NCI-H2171 treated with DMSO at 0.1 percent for 48 hours (cell line): ENCODE results near the gene SLC25A25.
A peak's percentile ranks its signal among the peaks of the same experiment; 100 is the strongest.
"Not testable (repeated sequence)": the region's sequence is repeated elsewhere in the genome, so short reads cannot be mapped to it uniquely, and the experiment has no call there.

ENCODE experiments used
- DNase-seq: peaks from one replicate; lab custom pipeline; 2025; lab: John Stamatoyannopoulos, UW

SLC25A25 gene

DNA sequence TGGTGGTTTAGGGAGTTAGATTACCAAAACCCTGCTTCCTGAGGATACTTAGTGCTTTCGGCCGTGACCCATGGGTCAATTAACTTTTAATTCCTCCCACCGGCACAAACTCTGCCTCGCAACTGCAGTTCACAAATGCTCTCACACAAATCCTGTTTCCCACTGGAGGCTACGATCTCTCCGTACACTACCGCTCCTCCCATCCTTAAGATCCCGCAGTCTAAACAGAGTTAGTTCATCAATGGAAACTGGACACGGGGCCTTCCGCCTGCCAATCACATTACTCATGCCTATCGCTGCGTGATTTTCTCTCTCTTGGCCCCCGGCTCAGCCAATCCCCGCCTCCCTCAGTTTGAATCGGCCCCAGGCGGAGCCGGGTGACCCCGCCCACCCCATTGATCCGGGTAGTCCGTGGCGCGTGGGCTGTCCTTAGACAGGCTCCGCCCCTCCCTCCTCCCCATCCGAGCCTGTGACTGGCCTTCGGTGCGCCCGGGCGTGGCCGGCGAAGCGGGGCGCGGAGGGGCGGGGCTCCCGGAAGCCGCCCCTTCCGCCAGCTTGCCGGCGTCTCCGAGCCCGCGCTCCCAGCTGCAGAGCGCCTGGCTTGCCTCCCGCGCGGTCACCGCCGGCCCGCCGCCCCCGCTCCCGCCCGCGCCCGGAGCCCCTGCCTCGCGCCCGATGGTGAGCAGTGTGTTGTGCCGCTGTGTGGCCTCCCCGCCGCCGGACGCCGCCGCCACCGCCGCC, at the start of gene SLC25A25:
Gene SLC25A25, plus strand, starts transcription at position 588 of the 741 bp plus-strand sequence. Its CDS starts 88 bp downstream, at position 676.
- peak; percentile 100 for DNase-seq

DNA sequence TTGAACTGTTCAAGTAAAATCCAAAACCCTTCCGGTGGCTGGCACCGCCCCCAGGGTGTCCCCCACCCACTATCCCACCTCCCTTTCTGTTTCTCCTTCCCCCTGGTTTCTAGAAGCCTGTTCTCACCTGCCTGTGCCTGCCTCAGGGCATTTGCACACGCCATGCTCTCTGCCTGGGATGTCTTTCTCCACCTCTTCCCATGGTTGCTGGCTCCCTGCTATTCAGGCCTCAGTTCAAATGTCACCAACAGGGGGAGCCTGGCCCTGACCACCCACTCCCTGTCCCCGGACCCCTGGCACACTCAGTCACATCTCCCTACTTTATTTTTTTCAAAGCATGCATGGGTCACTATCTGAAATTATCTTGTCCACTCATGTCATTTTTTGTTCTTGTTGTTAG, 47.3 kb upstream of the SLC25A25 start:
- DNase-seq, result no peak

DNA sequence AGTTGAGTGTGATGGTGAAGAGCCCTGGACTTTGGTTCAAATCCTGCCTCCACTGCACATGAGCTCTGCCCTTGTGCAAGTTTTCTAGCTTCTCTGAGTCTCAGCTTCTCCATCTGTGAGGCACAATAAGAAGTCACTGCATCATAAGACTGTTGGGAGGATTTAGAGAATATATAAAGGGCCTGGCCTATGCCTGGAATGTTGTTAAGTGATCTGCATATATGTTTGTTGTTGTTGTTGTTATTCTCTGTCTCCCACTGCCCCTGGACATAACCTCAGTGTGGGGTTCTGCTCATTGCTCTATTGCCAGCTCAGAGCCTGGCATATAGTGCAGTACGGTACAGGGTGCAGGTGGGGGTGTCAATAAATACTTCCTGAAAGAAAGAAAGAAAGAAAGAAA, 46.9 kb upstream of the SLC25A25 start:
- DNase-seq, result no peak

DNA sequence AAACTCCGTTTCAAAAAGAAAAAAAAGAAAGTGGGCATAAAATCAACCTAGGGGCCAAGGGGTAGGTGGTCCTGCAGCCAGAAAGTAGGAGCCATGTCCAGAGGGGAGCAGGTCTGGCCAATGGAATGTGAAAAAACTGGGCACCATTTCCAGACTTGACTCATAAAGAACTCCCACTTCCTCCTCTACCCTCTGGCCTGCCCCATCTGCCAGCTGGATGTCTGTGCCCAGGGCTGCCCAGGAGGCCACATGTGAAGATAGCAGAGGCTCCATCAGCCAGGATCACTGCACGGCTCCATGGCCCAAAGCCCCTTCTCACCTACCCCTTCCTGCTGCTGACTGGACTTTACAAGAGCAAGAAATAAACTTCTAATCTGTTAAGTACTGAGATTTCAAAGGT, 45.1 kb upstream of the SLC25A25 start:
- DNase-seq, result no peak

DNA sequence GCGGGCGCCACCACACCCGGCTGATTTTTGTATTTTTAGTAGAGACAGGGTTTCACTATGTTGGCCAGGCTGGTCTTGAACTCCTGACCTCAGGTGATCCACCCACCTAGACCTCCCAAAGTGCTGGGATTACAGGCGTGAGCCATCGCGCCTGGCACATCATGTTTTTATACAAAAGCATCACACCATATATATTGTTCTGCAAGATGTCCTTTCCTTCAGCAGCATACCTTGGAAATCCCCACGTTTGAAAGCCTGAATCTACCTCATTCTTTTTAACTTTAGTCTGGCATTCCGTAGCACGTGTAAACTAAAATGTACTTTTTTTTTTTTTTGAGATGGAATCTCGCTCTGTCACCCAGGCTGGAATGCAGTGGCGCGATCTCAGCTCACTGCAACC, 44.4 kb upstream of the SLC25A25 start:
- DNase-seq, result not testable (repeated sequence)

DNA sequence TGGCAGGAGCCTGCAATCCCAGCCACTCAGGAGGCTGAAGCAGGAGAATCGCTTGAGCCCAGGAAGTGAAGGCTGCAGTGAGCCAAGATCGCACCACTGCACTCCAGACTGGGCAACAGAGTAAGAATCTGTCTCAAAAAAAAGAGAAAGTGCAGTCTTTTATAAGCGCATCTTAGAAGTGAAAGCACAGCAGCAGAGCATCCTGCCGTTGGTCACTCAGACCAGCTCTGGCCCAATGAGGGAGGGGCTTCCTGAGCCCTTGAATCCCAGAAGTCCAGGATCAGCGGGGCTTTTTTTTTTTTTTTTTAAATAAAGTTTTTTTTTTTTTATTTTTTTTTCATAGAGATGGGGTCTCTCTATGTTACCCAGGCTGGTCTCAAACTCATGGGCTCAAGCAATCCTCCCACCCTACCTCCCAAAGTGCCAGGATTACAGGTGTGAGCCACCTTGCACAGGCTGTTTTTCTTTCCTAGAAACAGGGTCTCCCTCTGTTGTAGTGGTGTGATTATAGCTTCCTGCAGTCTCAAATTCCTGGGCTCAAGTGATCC, 43.2 kb upstream of the SLC25A25 start:
- no peak for DNase-seq

DNA sequence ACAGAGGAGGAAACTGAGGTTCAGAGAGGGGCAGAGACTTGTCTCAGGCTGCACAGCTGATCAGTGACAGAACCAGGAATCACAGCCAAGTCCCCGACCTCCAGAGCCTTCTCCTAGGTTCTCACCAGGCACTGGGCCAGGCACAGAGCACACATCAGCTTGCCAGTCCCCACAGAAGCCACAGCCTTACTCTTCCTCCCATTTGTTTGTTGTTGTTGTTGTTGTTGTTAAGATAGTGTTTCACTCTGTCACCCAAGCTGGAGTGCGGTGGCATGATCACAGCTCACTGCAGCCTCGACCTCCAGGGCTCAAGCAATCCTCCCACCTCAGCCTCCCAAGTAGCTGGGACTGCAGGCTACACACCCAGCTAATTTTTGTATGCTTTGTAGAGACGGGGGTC, 42.3 kb upstream of the SLC25A25 start:
- no peak for DNase-seq

DNA sequence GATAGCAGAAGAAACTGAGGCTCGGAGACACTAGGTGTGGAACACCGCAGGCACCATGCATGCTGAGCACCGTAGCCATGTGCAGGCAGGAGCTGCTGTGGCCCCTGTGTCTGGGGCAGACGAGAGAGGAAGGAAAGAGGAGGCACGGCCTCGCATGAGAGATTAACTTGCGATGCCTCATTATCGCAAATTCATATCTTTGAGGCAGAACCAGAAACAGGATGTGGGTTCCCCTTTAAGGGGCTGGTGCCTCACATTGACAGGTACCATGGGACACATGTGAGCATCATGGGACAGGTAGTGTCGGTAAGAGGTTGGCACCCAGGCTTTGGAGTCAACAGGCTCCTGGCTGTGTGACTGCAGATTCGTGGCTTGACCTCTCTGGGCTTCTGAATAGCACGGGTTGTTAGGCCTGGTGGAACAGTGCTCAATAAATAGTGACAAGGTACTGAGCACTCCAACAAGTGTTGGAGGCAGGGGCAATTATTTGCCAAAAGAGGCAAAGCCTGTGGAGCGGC, 41.7 kb upstream of the SLC25A25 start:
- no peak for DNase-seq

DNA sequence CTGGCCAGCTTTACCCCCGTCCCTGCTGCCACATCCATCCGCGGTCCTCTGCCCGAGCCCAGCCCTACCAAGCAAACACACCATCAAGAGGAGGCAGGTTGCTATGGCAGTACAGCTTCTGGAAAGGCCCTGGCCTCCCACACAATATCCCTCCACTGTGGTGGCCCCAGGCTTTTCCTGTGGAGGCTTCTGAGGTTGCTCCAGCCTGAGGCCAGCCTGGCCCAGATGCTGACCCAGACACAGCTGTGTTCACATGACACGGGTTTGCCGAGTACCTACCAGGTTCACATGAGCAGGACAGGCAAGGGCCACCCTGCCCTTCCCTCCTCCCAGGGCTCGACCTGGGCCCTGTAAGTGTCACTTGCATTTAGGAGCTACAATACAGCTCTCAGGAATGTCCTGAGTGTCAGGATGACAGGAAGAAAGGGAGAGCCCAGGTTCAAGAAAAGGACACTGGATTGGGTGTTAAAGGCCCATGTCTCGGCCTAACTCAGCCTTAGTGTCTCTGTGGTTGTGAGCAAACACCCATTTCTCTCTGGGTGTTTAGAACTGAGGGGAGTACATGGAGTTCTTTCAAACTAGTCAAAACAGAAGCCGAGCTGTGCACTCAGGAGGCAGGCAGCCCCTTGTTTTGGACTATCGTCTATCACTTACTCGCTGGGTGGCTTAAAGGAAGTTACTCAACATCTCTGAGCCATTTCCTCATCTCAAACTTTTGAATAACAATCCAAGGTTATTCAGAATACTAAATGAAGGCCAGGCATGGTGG, 41.1 kb upstream of the SLC25A25 start:
- DNase-seq, result no peak

DNA sequence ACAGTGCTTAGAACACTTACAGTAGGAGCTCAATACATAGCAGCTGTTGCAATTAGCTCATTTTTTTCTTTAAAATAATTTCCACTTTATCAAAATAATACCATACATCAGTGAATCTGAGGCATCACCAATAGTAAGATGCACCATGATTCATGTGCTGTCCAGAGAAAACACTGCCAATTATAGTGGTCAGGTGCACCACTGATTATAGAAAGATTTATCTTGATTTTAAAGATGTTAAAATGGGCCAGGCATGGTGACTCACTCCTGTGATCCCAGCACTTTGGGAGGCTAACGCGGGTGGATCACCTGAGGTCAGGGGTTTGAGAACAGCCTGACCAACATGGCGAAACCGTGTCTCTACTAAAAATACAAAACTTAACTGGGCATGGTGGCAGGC, 40.3 kb upstream of the SLC25A25 start:
- DNase-seq, result no peak

DNA sequence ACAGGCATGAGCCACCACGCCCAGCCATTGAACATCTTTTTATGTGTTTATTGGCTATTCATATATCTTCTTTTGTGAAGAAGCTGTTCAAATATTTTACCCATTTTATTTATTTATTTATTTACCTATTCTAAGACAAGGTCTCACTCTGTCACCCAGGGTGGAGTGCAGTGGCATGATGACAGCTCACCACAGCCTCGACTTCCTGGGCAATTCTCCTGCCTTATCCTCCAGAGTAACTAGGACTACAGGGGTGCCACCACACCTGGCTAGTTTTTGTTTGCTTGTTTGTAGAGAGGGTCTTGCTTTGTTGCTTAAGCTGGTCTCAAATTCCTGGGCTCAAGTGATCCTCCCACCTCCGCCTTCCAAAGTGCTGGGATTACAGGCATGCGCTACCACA, 34.4 kb upstream of the SLC25A25 start:
- no peak for DNase-seq

DNA sequence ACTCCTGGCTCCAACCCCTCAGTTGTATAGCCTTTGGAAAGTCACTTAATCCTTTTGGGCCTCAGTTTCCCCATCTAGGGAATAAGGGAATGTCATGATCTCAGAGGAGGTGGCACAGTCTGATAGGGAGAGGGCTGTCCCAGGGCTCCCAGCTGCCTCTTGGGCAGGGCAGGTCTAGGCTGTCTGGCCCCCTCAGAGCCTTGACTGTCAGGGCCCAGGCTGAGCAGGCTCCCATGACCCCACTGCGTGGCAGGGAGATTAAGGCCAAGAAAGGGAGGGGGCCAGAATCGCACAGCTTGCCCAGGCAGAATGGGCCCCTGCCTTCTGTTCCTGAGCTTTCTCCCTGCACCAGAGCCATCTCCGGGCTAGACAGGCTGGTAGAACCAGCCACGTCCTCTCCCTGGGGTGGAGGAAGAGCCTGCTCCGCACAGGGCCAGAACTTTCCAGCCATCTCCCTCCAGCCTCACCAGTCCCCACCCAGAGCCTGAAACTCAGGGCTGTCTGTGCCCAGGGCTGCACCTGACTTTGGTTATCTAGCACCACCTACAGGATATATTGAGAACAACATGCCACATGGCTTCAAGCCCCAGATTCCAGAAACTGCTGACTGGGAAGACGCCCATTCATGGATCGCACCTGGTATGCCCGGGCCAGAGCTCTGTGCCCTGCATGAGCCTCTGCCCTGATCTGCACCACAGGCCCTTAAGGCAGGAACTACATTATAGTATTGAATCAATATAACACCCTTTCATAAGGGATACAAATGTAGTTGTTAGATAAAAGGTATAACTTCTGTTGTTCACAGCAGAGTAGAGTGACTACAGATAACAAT, 33.0 kb upstream of the SLC25A25 start:
- DNase-seq, result peak; percentile 92

DNA sequence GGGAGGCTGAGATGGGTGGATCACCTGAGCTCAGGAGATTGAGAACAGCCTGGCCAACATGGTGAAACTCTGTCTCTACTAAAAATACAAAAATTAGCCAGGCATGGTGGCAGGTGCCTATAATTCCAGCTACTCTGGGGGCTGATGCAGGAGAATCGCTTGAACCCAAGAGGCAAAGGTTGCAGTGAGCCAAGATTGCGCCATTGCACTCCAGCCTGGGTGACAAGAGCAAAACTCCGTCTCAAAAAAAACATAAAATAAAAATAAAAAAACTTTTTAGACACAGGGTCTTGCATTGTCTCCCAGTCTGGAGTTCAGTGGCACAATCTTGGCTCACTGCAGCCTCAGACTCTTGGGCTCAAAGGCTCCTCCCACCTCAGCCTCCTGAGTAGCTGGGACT, 31.5 kb upstream of the SLC25A25 start:
- DNase-seq, result not testable (repeated sequence)

DNA sequence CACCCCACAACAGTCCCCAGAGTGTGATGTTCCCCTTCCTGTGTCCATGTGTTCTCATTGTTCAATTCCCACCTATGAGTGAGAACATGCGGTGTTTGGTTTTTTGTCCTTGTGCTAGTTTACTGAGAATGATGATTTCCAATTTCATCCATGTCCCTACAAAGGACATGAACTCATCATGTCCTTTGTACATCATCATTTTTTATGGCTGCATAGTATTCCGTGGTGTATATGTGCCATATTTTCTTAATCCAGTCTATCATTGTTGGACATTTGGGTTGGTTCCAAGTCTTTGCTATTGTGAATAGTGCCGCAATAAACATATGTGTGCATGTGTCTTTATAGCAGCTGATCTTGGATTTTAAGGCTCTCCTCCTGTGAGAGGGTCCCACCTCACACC, 27.2 kb upstream of the SLC25A25 start:
- not testable (repeated sequence) for DNase-seq

DNA sequence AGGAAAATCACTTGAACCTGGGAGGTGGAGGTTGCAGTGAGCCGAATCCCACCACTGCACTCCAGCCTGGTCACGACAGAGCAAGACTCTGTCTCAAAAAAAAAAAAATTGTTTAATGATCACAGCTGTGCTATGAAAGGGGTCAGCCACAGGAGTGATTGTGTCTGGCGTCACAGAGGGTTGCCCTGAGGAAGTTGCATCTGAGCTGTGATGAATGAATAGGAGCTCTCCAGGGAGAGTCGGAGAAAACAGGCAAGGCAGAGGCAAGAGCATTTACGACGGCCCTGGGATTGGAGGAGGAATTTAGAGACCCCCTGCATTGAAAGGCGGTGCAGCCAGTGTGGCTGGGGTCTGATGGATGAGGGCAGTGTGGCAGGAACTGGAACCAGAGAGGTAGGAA, 26.0 kb upstream of the SLC25A25 start:
- no peak for DNase-seq

DNA sequence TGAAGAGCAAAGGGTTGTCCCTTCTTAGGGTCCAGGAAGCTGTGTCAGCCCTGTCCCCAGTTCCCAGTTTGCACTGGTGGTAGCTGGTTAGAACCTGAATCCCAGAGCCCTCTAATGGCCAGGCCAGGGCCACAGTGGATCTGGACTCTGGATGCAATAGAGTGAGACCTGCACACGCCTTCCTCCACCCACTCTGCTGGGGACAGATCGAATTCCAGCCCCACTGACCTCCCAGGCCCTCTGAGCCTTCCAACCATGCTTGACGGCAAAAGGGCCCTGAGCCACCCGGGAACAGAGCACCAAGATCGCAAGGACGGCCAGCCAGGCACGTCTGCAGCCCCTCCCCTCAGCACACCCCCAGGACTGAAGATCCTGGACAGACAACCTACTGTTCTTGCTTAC, 24.6 kb upstream of the SLC25A25 start:
- DNase-seq, result no peak

DNA sequence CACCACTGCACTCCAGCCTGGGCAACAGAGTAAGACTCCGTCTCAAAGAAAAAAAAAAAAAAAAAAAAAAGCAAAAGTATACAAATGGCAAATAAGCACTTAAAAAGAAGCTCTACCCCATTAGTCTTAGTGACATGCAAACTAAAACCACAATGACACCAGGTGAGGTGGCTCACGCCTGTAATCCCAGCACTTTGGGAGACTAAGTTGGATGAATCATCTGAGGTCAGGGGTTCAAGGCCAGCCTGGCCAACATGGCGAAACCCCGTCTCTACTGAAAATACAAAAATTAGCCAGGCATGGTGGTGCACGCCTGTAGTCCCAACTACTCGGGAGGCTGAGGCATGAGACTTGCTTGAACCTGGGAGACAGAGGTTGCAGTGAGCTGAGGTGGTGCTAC, 22.6 kb upstream of the SLC25A25 start:
- not testable (repeated sequence) for DNase-seq

DNA sequence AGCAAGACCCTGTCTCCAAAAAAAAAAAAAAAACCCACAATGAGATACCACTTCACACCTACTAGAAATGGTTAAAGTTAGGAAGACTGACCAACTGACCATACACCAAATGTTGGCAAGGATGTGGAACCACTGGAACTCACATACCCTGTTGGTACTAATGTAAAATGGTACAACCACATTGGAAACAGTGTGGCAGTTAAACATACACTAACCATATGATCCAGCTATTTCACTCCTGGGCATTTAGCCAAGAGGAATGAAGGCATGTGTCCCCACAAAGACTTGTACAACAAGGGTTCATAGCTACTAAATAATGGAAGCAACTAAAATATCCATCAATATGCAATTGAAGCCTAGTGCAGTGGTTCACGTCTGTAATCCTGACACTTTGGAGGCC, 22.2 kb upstream of the SLC25A25 start:
- DNase-seq, result peak; percentile 51

DNA sequence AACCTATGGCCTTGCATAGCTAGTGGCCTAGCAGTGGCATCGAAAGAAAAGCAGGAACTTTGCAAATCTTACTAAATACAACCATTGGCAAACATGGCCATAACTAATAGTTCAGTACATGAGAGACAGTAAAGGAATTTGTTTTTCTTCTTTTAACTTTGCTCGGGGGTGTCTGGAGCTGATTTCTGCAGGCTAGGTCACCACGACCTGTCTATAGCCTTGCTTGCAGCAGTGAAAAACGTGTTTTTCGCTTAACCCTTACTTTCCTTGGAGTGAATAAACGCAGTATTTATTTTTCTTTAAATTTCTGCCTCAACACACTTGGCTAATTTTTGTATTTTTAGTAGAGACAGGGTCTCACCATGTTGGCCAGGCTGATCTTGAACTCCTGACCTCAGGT, 20.8 kb upstream of the SLC25A25 start:
- no peak for DNase-seq

DNA sequence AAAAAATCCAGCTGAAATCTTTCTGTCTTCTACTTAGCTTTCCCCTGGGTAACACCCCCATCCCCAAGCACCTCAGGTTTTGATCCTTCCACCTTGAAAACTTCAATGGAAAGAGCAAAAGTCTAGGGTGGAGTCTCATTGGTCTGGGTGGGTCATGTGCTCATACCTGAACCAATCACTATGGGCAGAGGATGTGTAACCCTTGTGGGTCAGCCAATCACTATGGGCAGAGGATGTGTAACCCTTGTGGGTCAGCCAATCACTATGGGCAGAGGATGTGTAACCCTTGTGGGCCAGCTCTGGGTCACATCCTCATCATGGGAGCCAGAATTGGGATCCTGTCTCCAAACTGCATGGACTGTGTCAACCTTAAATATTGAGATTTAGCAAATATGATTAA, 19.4 kb upstream of the SLC25A25 start:
- DNase-seq, result no peak

DNA sequence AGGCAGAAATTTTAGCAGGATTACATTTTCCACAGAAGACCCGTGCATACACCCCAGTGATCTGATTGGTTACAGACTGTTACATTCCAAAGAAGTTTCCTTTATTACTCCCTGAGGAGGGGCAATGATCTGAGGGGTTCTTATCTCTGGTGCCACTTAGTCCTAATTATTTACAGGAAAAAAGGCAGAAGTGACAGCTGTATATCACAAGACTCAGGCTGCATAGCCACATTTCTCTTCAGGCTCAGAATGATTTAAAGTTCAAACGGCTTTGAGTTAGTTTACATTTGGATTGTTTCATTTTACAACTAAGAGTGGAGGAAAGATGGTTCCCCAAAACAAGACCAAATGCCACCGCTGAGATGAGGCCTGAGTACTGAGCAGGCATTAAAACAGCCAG, 18.2 kb upstream of the SLC25A25 start:
- DNase-seq, result no peak
